K562 (cell line): ENCODE measurements around the gene FASTK. TPM values are rescaled to one million over a fixed set of nuclear protein-coding genes. Genes with fewer than 3 reads are reported as not detected.
A peak's percentile ranks its signal among the peaks of the same experiment; 100 is the strongest.

Source experiments
- ADNP ChIP-seq: fragments of 200-800 bp; sonication (Bioruptor generic); IDR thresholded peaks from 2 replicates; pipeline ENCODE4 v1.6.1; 2016; ENCODE audit warnings: missing genetic modification characterization, missing compliant biosample characterization
- BDP1 ChIP-seq: IDR thresholded peaks from 3 replicates; pipeline ENCODE4 v1.6.1; 2011; ENCODE audit not compliant: insufficient read length, insufficient read depth
- C11orf30 ChIP-seq: fragments of 450-650 bp; IDR thresholded peaks from 2 replicates; pipeline ENCODE4 v1.6.1; 2016; ENCODE audit warnings: low read depth, mild to moderate bottlenecking
- CHD1 ChIP-seq: fragments of 200-600 bp; sonication (generic); IDR thresholded peaks from one replicate; pipeline ENCODE4 v1.6.1; 2012; ENCODE audit warnings: mild to moderate bottlenecking, moderate library complexity, low read length, inconsistent platforms
- NR1H2 ChIP-seq: sonication (generic); formaldehyde crosslinking; IDR thresholded peaks from 2 replicates; pipeline ENCODE4 v1.4.0; 2020; ENCODE audit warnings: mild to moderate bottlenecking, missing genetic modification reagents
- NR2C2 ChIP-seq, 2 experiments: fragments of 200-800 bp in 1 of 2; sonication (Bioruptor generic) in 1 of 2; sonication (generic) in 1 of 2; formaldehyde crosslinking in 1 of 2; IDR thresholded peaks; 2 replicates each; pipeline versions ENCODE4 v1.6.1 to v1.8.0; 2016 to 2022; ENCODE audit warnings: mild to moderate bottlenecking in 1 of 2, missing compliant biosample characterization in 1 of 2, missing genetic modification characterization in 1 of 2, missing genetic modification reagents in 1 of 2
- PKNOX1 ChIP-seq: fragments of 450-650 bp; IDR thresholded peaks from 2 replicates; pipeline ENCODE4 v1.6.1; 2016
- PTTG1 ChIP-seq: fragments of 450-650 bp; IDR thresholded peaks from 2 replicates; pipeline ENCODE4 v1.6.1; 2016; ENCODE audit warnings: low read depth, mild to moderate bottlenecking, missing genetic modification characterization, missing compliant biosample characterization
- RBBP5 ChIP-seq: fragments of 200-600 bp; sonication (generic); IDR thresholded peaks from 2 replicates; pipeline ENCODE4 v1.6.1; 2012; ENCODE audit warnings: borderline replicate concordance, mild to moderate bottlenecking, low read length, control low read depth, inconsistent platforms; ENCODE audit not compliant: insufficient read depth, poor library complexity, severe bottlenecking
- RNF219 ChIP-seq: fragments of 250-450 bp; sonication (Bioruptor Pico); IDR thresholded peaks from 2 replicates; pipeline ENCODE4 v1.5.0; 2022; ENCODE audit warnings: mild to moderate bottlenecking
- THRB ChIP-seq: fragments of 450-650 bp; formaldehyde crosslinking; conservative IDR thresholded peaks from 2 replicates; pipeline ENCODE4 v1.4.0; 2022; ENCODE audit warnings: mild to moderate bottlenecking, missing genetic modification characterization
- TSC22D4 ChIP-seq: fragments of 450-650 bp; IDR thresholded peaks from 2 replicates; pipeline ENCODE4 v1.6.1; 2016; ENCODE audit warnings: missing genetic modification characterization, missing biosample characterization, control low read depth
- YBX1 ChIP-seq: fragments of 450-650 bp; IDR thresholded peaks from 2 replicates; pipeline ENCODE4 v1.7.1; 2016; ENCODE audit warnings: mild to moderate bottlenecking
- ZBTB33 ChIP-seq: sonication (generic); formaldehyde crosslinking; IDR thresholded peaks from 2 replicates; pipeline ENCODE4 v1.8.1; 2023; ENCODE audit warnings: mild to moderate bottlenecking, missing genetic modification reagents
- ZFX ChIP-seq: sonication (generic); formaldehyde crosslinking; IDR thresholded peaks from 2 replicates; pipeline ENCODE4 v1.8.0; 2022; ENCODE audit warnings: mild to moderate bottlenecking, missing genetic modification reagents, moderate library complexity
- ZNF165 ChIP-seq: fragments of 250-450 bp; sonication (Bioruptor Pico); IDR thresholded peaks from 2 replicates; pipeline ENCODE4 v1.4.0; 2020; ENCODE audit warnings: borderline replicate concordance
- ZNF239 ChIP-seq: fragments of 250-450 bp; sonication (Bioruptor Pico); IDR thresholded peaks from 2 replicates; pipeline ENCODE4 v1.4.0; 2020; ENCODE audit warnings: mild to moderate bottlenecking
- ZSCAN32 ChIP-seq: fragments of 450-650 bp; formaldehyde crosslinking; IDR thresholded peaks from 2 replicates; pipeline ENCODE4 v1.4.0; 2020; ENCODE audit warnings: mild to moderate bottlenecking, moderate library complexity
- polyA plus RNA-seq, 8 experiments: library from polyadenylated mRNA; depleted of rRNA in 4 of 8; stranded (reverse) in 5 of 8; unstranded in 3 of 8; fragments of >200 nt; fragmentation: Nextera tagmentation in 2 of 8; fragmentation: Illumina TruSeq in 1 of 8; extraction: Ambion mirVana in 2 of 8; extraction: Trizol in 1 of 8; gene quantifications; 2 replicates each; pipeline versions ENCODE4 v1.2.1 to v1.2.3, GENCODE V29; 2011 to 2014; ENCODE audit warnings: inconsistent platforms in 1 of 8, missing spikeins in 1 of 8
- total RNA-seq, 7 experiments: library from RNA; depleted of rRNA in 6 of 7; stranded (reverse); fragments of >200 nt in 6 of 7; fragmentation: Illumina TruSeq in 2 of 7; extraction: Trizol in 2 of 7; gene quantifications; 2 replicates each; pipeline versions ENCODE4 v1.2.1 to v1.2.3, GENCODE V29; 2011 to 2021; ENCODE audit warnings: low replicate concordance in 1 of 7

Gene FASTK
- total and polyA plus RNA-seq, 9 of the 15 experiments (the other 6 are each of a cell fraction or from before 2014, with no cell fraction given) = 0.51 to 150 (median 48.2) TPM

- no peak for TF ChIP-seq THRB (CRISPR knock-in tag)
- TF ChIP-seq ZFX (CRISPR knock-in tag) = peak; percentile 90
- TF ChIP-seq BDP1 = no peak
- TF ChIP-seq ZNF239 (CRISPR knock-in tag) = no peak
- no peak for TF ChIP-seq ZBTB33 (CRISPR knock-in tag)
- no peak for TF ChIP-seq PTTG1 (tag)
- TF ChIP-seq C11orf30 = no peak
- TF ChIP-seq YBX1 = no peak
- no peak for TF ChIP-seq NR1H2 (CRISPR knock-in tag)
- TF ChIP-seq NR2C2 (CRISPR knock-in tag; IDR thresholded peaks at IDR 0.05) = no peak; the same call in 1 of the 2 replicates
- TF ChIP-seq NR2C2 (tag; IDR thresholded peaks at IDR 0.05) = peak; percentile 68; the same call in 1 of the 2 replicates
- TF ChIP-seq RNF219 (CRISPR knock-in tag) = no peak
- TF ChIP-seq ZSCAN32 (CRISPR knock-in tag) = 0 out of 2 replicates have a peak, but pooled peaks have one; percentile 13
- no peak for TF ChIP-seq TSC22D4 (tag)
- peak; percentile 98 for TF ChIP-seq RBBP5
- no peak for TF ChIP-seq ADNP
- no peak for TF ChIP-seq PKNOX1
- no peak for TF ChIP-seq ZNF165
- TF ChIP-seq CHD1 = peak; percentile 99
These were observed 6.8 kb upstream of the FASTK start (continued) for GRCh38 chr7:151087245-151088018.
